ENCODE results near the gene ARMC12.

Gene ARMC12

GRCh38 chr6:35788423-35788982 is 51.7 kb downstream of the ARMC12 start:
- Histone ChIP-seq H3K27me3 (ENCODE audit: insufficient read depth, low read length) (peaks cover 71% of the 10 kb centered on the region), H3K4me3 (ENCODE audit: low read depth, low read length) (no peak overlapping the region), H2AFZ (ENCODE audit: low read length, unreplicated experiment) (no peak overlapping the region), H3K36me3 (ENCODE audit: insufficient read depth, low read length) (no peaks in the 10 kb centered on the region), H3K4me1 (ENCODE audit: control insufficient read depth, insufficient read depth, low read length, unreplicated experiment) (no peaks in the 10 kb centered on the region), H3K79me2 (ENCODE audit: control insufficient read depth, insufficient read depth, low read length, unreplicated experiment) (no peaks in the 10 kb centered on the region), H3K27ac (ENCODE audit: low read depth, low read length) (no peak overlapping the region)

- no peaks in the 10 kb centered on the region for H3K36me3 ChIP-seq (ENCODE audit: insufficient read depth, low read length)
- no peak overlapping the region for H3K4me3 ChIP-seq (ENCODE audit: low read depth, low read length)
- H3K79me2 ChIP-seq (ENCODE audit: control insufficient read depth, insufficient read depth, low read length, unreplicated experiment) = no peaks in the 10 kb centered on the region
- H3K4me1 ChIP-seq (ENCODE audit: control insufficient read depth, insufficient read depth, low read length, unreplicated experiment) = no peaks in the 10 kb centered on the region
- no peak overlapping the region for H3K27ac ChIP-seq (ENCODE audit: low read depth, low read length)
- H2AFZ ChIP-seq (ENCODE audit: low read length, unreplicated experiment) = no peak overlapping the region
- peaks cover 60% of the 10 kb centered on the region for H3K27me3 ChIP-seq (ENCODE audit: insufficient read depth, low read length)
These were observed 53.9 kb downstream of the ARMC12 start for GRCh38 chr6:35790683-35791082.

GRCh38 chr6:35794536-35795452 is 58.0 kb downstream of the ARMC12 start:
- H3K36me3 ChIP-seq (ENCODE audit: insufficient read depth, low read length) = no peaks in the 10 kb centered on the region
- no peaks in the 10 kb centered on the region for H3K79me2 ChIP-seq (ENCODE audit: control insufficient read depth, insufficient read depth, low read length, unreplicated experiment)
- H2AFZ ChIP-seq (ENCODE audit: low read length, unreplicated experiment) = no peak overlapping the region
- no peak overlapping the region for H3K27ac ChIP-seq (ENCODE audit: low read depth, low read length)
- no peaks in the 10 kb centered on the region for H3K4me1 ChIP-seq (ENCODE audit: control insufficient read depth, insufficient read depth, low read length, unreplicated experiment)
- H3K27me3 ChIP-seq (ENCODE audit: insufficient read depth, low read length) = peaks cover 23% of the 10 kb centered on the region
- H3K4me3 ChIP-seq (ENCODE audit: low read depth, low read length) = no peak overlapping the region

- Histone ChIP-seq H3K27ac (ENCODE audit: low read depth, low read length) (no peak overlapping the region), H3K27me3 (ENCODE audit: insufficient read depth, low read length) (peaks cover 15% of the 10 kb centered on the region), H3K4me1 (ENCODE audit: control insufficient read depth, insufficient read depth, low read length, unreplicated experiment) (no peaks in the 10 kb centered on the region), H2AFZ (ENCODE audit: low read length, unreplicated experiment) (no peak overlapping the region), H3K36me3 (ENCODE audit: insufficient read depth, low read length) (no peaks in the 10 kb centered on the region), H3K79me2 (ENCODE audit: control insufficient read depth, insufficient read depth, low read length, unreplicated experiment) (no peaks in the 10 kb centered on the region), H3K4me3 (ENCODE audit: low read depth, low read length) (no peak overlapping the region)
These were observed 58.7 kb downstream of the ARMC12 start for GRCh38 chr6:35795453-35796071.

DNA sequence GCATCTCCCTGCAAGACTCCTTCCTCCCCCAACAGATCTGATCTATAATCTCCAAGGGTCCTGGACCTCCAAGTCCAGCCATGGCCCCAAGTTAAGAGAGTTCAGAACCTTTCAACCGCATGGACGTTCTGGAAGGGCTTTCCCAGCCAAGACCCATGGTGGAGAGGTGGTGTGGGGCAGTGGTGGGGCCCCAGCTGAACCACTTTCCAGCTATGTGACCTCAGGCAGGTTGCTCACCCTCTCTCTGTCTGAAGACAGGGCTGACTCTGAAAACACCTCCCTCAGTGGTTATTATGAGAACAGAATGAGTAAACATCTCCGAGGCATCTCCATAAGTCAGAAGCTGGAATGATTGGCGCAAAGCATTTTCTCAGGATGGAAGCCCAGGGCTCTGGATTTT is 59.4 kb downstream of the ARMC12 start:
- peaks cover 13% of the 10 kb centered on the region for H3K27me3 ChIP-seq (ENCODE audit: insufficient read depth, low read length)
- no peak overlapping the region for H3K4me3 ChIP-seq (ENCODE audit: low read depth, low read length)
- H3K4me1 ChIP-seq (ENCODE audit: control insufficient read depth, insufficient read depth, low read length, unreplicated experiment) = no peaks in the 10 kb centered on the region
- H3K36me3 ChIP-seq (ENCODE audit: insufficient read depth, low read length) = no peaks in the 10 kb centered on the region
- H3K27ac ChIP-seq (ENCODE audit: low read depth, low read length) = no peak overlapping the region
- no peak overlapping the region for H2AFZ ChIP-seq (ENCODE audit: low read length, unreplicated experiment)
- no peaks in the 10 kb centered on the region for H3K79me2 ChIP-seq (ENCODE audit: control insufficient read depth, insufficient read depth, low read length, unreplicated experiment)

GRCh38 chr6:35797837-35798526 is 61.1 kb downstream of the ARMC12 start:
- H3K27me3 ChIP-seq (ENCODE audit: insufficient read depth, low read length) = peaks cover 5% of the 10 kb centered on the region
- H3K27ac ChIP-seq (ENCODE audit: low read depth, low read length) = no peak overlapping the region
- no peak overlapping the region for H2AFZ ChIP-seq (ENCODE audit: low read length, unreplicated experiment)
- H3K4me3 ChIP-seq (ENCODE audit: low read depth, low read length) = no peak overlapping the region
- no peaks in the 10 kb centered on the region for H3K79me2 ChIP-seq (ENCODE audit: control insufficient read depth, insufficient read depth, low read length, unreplicated experiment)
- H3K36me3 ChIP-seq (ENCODE audit: insufficient read depth, low read length) = no peaks in the 10 kb centered on the region
- no peaks in the 10 kb centered on the region for H3K4me1 ChIP-seq (ENCODE audit: control insufficient read depth, insufficient read depth, low read length, unreplicated experiment)

Data from ACC112 (cell line).